GM10266 (cell line): ENCODE data around the gene NFKBIZ.

ENCODE experiments used
- DNase-seq: peaks from one replicate; pipeline ENCODE4 v3.0.0; 2012; ENCODE audit errors: extremely low spot score
- TF ChIP-seq, protein P1 (sequence below): IDR thresholded peaks from 2 replicates; pipeline ENCODE4 v1.5.1; 2012; ENCODE audit warnings: mild to moderate bottlenecking, low read depth; ENCODE audit not compliant: control insufficient read depth, insufficient read depth; ENCODE audit errors: missing control alignments

Gene NFKBIZ

DNA sequence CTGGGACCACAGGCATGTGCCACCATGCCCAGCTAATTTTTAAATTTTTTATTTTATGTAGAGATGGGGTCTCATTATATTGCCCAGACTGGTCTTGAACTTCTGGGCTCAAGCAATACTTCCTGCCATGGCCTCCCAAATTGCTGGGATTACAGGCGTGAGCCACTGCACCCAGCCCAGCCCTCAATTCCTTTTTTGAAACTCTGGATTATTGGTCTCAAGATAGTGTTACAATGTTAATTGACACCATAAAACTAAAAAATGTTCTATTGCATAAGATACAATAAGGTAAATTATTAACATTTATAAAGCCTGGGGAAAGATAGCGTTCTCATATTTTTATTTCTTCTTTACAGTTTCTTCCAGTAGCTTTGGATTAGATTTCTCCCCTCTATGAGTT is 3.9 kb upstream of the NFKBIZ start:
- no peak for DNase-seq
- TF ChIP-seq, protein P1, sequence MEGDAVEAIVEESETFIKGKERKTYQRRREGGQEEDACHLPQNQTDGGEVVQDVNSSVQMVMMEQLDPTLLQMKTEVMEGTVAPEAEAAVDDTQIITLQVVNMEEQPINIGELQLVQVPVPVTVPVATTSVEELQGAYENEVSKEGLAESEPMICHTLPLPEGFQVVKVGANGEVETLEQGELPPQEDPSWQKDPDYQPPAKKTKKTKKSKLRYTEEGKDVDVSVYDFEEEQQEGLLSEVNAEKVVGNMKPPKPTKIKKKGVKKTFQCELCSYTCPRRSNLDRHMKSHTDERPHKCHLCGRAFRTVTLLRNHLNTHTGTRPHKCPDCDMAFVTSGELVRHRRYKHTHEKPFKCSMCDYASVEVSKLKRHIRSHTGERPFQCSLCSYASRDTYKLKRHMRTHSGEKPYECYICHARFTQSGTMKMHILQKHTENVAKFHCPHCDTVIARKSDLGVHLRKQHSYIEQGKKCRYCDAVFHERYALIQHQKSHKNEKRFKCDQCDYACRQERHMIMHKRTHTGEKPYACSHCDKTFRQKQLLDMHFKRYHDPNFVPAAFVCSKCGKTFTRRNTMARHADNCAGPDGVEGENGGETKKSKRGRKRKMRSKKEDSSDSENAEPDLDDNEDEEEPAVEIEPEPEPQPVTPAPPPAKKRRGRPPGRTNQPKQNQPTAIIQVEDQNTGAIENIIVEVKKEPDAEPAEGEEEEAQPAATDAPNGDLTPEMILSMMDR: no peak

DNA sequence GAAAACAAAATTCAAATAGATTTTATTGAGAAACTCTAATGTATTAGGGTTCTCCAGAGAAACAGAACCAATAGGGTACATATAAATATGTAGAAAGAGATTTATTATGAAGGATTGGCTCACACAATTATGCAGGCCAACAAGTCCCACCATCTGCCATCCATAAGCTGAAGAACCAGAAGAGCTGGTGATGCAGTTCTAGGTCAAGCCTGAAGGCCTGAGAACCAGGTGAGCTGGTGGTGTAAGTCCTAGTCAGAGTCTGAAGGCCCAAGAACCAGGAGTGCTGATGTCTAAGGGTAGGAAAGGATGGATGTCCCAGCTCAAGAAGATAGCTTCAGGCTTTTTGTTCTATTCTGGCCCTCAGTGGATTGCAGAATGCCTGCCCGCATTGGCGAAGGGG is 2.6 kb upstream of the NFKBIZ start:
- DNase-seq: no peak
- TF ChIP-seq, protein P1: no peak

DNA sequence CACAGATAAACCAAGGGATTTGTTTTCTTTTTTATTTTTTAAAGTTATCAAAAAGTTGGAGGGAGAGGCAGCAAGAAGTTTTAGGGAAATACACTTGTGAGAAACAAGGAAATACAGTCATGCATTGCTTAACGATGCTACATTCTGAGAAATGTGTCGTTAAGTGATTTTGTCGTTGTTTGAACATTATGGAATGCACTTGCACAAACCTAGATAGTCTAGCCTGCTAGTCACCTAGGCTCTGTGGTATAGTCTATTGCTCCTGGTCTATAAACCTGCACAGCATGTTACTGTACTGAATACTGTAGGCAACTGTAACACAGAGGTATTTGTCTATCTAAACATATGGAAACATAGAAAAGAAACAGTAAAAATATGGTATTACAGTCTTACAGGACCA is 2.0 kb upstream of the NFKBIZ start:
- TF ChIP-seq, protein P1: no peak
- DNase-seq: no peak

DNA sequence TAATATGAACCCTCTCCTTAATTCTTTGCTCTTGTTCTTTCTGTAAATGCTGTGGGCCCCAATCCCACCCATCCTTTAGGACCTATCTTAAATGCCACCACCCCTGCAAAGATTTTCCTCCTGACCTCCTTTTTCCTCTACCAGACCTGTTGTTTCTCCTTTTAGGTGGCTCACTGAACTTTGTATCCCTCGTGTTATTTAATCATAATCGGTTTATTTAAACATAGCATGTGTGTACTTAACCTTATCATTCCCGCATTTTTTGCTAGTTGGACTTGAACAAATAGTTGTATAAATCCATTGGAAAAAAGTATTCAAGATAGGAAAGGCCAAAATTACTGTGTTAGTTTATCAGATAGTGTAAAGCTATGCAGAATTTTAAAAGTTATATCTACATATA is 988 bp upstream of the NFKBIZ start:
- TF ChIP-seq, protein P1: no peak
- DNase-seq: no peak

DNA sequence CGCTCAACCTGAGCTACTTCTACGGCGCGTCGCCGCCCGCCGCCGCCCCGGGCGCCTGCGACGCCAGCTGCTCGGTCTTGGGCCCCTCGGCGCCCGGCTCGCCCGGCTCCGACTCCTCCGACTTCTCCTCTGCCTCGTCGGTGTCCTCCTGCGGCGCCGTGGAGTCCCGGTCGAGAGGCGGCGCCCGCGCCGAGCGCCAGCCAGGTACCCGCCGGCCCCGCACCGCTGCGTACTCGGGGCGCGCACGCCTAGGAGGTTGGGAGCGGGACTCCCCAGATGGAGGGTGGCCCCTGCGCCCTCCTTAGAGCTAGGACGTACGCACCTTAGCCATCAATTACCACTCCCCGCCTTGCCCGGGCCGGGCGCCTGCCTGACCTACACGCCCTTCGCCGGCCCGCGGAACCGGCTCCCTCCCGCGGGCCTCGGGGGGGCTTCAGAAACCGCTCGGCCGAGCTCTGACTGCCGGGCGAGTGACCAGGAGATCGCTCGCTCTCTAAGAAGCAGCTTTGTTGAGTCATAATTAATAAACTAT is 466 bp downstream of the NFKBIZ start:
- peak; percentile 50 for DNase-seq
- TF ChIP-seq, protein P1: peak; percentile 43

DNA sequence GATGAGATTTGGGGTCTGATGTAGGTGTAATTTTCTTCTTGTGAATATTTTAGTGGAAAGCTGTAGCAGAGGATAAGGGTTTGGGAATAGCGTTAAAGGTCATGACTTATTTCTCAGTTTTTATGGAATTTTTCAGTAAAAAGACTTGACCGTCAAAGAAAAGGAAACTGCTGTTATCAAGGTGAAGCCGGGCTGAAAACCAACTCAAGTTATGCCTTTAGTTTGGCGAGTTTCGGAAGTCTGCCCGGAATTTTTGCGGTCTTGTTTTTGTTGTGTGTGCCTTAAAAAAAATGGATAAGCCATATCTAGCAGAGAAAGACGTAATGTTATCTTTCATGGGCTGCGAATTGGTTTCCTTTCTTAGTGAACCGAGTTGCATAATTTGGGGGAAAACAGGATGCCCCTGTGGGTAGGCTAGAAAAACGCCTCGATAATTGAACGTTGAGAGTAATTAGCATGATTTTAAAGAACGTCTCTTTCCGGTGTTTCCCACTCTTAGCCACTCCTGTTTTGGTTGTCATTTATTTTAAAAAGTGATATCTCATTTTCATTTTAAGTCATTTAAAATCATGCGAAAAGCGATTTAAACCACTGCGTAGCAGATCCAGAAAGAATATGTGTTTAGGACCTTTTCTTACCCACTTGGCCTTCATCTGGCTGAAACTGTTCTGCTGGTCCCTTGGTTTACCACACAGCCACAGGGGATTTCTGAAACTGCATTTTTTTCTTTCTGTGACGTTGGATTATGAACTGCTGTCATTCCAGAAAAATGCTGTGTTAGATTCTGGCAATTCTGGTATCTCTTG is 1.1 kb downstream of the NFKBIZ start:
- TF ChIP-seq, protein P1: no peak
- DNase-seq: peak; percentile 57

- TF ChIP-seq, protein P1: no peak
- no peak for DNase-seq
These were observed 1.9 kb downstream of the NFKBIZ start for GRCh38 chr3:101851072-101851770.
